MCF 10A (cell line): ENCODE results near the gene AHCY. TPM values are rescaled to one million over a fixed set of nuclear protein-coding genes. Genes with fewer than 3 reads are reported as not detected.

ENCODE experiments used
- BruUV-seq: library from RNA; stranded (reverse); fragments of 400-500 nt; replicated peaks from 2 replicates; lab custom pipeline; 2021; lab: Mats Ljungman, UMichigan
- CTCF ChIA-PET: fragments of 300-600 bp; sonication (Branson Sonifier 250); formaldehyde crosslinking; extraction: SDS; loops from one replicate; lab custom pipeline; 2021; ENCODE audit warnings: antibody characterized with exemption, inconsistent platforms; lab: Yijun Ruan, JAX
- POLR2A ChIA-PET: fragments of 300-600, 350-650 bp; sonication (Branson Sonifier 250); formaldehyde crosslinking; extraction: SDS; loops from one replicate; lab custom pipeline; 2020; ENCODE audit warnings: antibody characterized with exemption, inconsistent platforms; lab: Yijun Ruan, JAX
- DNase-seq: peaks from one replicate; pipeline ENCODE4 v3.0.0-alpha.2; 2018; ENCODE audit not compliant: unreplicated experiment
- H3K27ac Mint-ChIP-seq: one replicate; pipeline ENCODE4 v1.8.0; 2022; ENCODE audit warnings: mild to moderate bottlenecking, low read depth, mixed read lengths; ENCODE audit not compliant: unreplicated experiment
- H3K27me3 Mint-ChIP-seq: one replicate; pipeline ENCODE4 v1.8.0; 2022; ENCODE audit warnings: mixed read lengths; ENCODE audit not compliant: insufficient read depth, unreplicated experiment
- H3K36me3 Mint-ChIP-seq: one replicate; pipeline ENCODE4 v1.8.0; 2022; ENCODE audit warnings: mild to moderate bottlenecking, moderate library complexity, mixed read lengths; ENCODE audit not compliant: insufficient read depth, unreplicated experiment
- H3K4me1 Mint-ChIP-seq: one replicate; pipeline ENCODE4 v1.8.0; 2022; ENCODE audit warnings: mixed read lengths; ENCODE audit not compliant: insufficient read depth, unreplicated experiment
- H3K4me3 Mint-ChIP-seq: one replicate; pipeline ENCODE4 v1.8.0; 2022; ENCODE audit warnings: mild to moderate bottlenecking, moderate library complexity, mixed read lengths; ENCODE audit not compliant: unreplicated experiment
- H3K9me3 Mint-ChIP-seq: one replicate; pipeline ENCODE4 v1.8.0; 2022; ENCODE audit warnings: mixed read lengths; ENCODE audit not compliant: unreplicated experiment
- intact Hi-C: fragments of 100-400 bp; cut with micrococcal nuclease; formaldehyde crosslinking; loops from 2 replicates; pipeline ENCODE4 v1.14.1; 2022
- total RNA-seq: library from RNA; stranded (reverse); gene quantifications from 2 replicates; pipeline ENCODE4 v1.2.3, GENCODE V29; 2022
- TF ChIP-seq, protein P1 (sequence below): fragments of 200-600 bp; IDR thresholded peaks from one replicate; pipeline ENCODE4 v1.8.0; 2022; ENCODE audit warnings: antibody characterized with exemption, mild to moderate bottlenecking; ENCODE audit not compliant: unreplicated experiment

The AHCY gene
- total RNA-seq, 1 experiment from 2014 or later: 175 TPM

DNA sequence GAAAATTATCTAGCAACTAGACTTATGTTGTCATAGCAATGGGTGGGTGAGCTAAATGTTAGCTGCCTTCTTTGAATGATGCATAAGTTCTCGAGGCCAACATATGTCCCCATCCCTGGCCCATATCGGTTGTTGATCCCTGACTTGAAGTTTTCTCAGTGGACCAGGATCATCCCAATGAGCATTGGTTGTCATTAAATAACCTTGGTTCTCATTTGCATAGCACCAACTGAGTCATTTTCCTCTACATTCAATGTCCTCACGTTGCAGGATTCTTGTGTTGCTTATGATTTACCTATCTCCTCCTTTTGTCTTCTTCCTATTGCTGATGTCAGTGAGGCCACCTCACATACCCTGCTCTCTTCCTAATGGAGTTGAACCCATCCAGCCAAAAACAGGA is 12.1 kb upstream of the AHCY start:
- intact Hi-C loops: no loop called here
- Mint-ChIP-seq H3K27ac (no peak overlapping the region), H3K9me3 (no peaks in the 10 kb centered on the region), H3K4me1 (peaks cover 37% of the 10 kb centered on the region), H3K27me3 (no peaks in the 10 kb centered on the region), H3K36me3 (peaks cover 5% of the 10 kb centered on the region), H3K4me3 (no peak overlapping the region)
- CTCF ChIA-PET: interaction anchor here (0.6 to 5.7 kb wide), 9 partner anchors 12 to 928 kb away, joined by 3 to 58 read pairs (median 6); partner anchors contain the start of genes AHCY and ITCH
- BruUV-seq: no TSS peak
- POLR2A ChIA-PET: interaction anchor here (0.6 to 4.0 kb wide), 14 partner anchors 7 to 201 kb away, joined by 3 to 64 read pairs (median 7); partner anchors contain the start of genes AHCY, DYNLRB1 and ITCH
- TF ChIP-seq, protein P1, sequence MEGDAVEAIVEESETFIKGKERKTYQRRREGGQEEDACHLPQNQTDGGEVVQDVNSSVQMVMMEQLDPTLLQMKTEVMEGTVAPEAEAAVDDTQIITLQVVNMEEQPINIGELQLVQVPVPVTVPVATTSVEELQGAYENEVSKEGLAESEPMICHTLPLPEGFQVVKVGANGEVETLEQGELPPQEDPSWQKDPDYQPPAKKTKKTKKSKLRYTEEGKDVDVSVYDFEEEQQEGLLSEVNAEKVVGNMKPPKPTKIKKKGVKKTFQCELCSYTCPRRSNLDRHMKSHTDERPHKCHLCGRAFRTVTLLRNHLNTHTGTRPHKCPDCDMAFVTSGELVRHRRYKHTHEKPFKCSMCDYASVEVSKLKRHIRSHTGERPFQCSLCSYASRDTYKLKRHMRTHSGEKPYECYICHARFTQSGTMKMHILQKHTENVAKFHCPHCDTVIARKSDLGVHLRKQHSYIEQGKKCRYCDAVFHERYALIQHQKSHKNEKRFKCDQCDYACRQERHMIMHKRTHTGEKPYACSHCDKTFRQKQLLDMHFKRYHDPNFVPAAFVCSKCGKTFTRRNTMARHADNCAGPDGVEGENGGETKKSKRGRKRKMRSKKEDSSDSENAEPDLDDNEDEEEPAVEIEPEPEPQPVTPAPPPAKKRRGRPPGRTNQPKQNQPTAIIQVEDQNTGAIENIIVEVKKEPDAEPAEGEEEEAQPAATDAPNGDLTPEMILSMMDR: no peak
- no peak for DNase-seq

DNA sequence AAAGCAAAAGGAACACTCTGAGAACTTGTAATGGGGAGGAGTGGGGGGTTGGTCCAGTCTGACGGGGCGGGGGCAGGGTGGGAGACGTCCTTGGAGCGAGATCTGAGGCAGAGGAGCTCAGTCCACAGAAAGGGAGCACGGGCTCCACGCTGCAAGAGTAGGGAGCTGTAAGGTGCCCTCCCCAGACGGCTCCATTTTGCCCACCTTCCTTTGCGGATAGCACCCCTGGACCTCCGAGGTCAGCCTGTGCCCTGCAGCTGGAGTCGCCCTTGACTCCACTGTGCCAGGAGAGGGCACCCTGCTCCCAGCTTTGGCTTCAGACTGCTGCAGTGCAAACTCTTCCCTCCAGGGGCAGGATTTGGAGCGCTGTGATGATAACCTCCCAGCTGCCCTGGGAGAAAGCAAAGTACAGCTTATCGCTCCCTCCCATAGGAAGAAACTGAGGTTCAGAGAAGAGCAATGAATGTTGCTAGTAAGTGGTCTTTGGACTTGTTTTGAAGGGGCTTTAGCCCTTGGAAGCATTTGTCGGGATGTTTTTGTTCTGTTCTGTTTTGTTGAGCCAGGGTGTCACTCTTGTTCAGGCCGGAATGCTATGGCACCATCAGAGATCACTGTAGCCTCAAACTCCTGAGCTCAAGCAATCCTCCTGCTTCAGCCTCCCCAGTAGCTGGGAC is 9.5 kb upstream of the AHCY start:
- Mint-ChIP-seq H3K27me3 (no peaks in the 10 kb centered on the region), H3K27ac (no peak overlapping the region), H3K9me3 (no peaks in the 10 kb centered on the region), H3K4me3 (peak overlapping the region; percentile 35), H3K36me3 (peaks cover 5% of the 10 kb centered on the region), H3K4me1 (peaks cover 37% of the 10 kb centered on the region)
- POLR2A ChIA-PET: interaction anchor here (0.6 to 3.9 kb wide), 21 partner anchors 10 to 635 kb away, joined by 3 to 64 read pairs (median 5); partner anchors contain the start of genes AHCY, DYNLRB1 and ITCH
- BruUV-seq: no TSS peak
- CTCF ChIA-PET: interaction anchor here (0.5 to 5.7 kb wide), 105 partner anchors 8 to 854 kb away, joined by 3 to 58 read pairs (median 6); partner anchors contain the start of genes AHCY, DYNLRB1, ITCH and MAP1LC3A
- DNase-seq: peak; percentile 91
- TF ChIP-seq, protein P1: peak; percentile 100
- intact Hi-C loops: loop anchor here (1.0 to 5.0 kb wide), 7 partner anchors 50 to 456 kb away; partner anchors contain the start of gene ITCH

DNA sequence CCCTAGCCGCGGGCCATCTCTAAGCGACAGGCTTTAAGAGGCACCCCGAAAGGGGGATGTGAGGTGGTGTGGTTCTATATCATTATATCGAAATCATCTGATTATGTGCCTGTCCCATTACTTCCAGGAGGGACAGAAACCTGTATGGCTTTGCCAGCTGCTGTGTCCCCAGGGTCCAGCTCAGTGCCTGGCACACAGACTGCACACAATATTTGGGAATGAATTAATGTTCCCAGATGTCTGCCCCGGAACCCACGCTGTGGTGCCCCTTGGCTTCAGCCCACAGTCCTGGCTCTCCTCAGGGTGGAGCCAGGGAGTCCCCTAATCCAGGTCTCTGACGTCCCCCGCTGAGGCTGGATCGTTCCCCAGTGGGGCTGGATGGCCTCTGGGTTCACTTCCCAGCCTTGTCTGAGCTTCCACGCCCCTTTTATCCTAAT is 8.9 kb upstream of the AHCY start:
- Mint-ChIP-seq H3K27ac (no peak overlapping the region), H3K9me3 (no peaks in the 10 kb centered on the region), H3K36me3 (peaks cover 5% of the 10 kb centered on the region), H3K4me1 (peaks cover 37% of the 10 kb centered on the region), H3K27me3 (no peaks in the 10 kb centered on the region), H3K4me3 (no peak overlapping the region)
- intact Hi-C loops: loop anchor here (1.0 to 5.0 kb wide), 7 partner anchors 50 to 457 kb away; partner anchors contain the start of gene ITCH
- BruUV-seq: no TSS peak
- ChIA-PET POLR2A (interaction anchor here (0.6 to 3.9 kb wide), 19 partner anchors 9 to 636 kb away, joined by 3 to 64 read pairs (median 5); partner anchors contain the start of genes AHCY, DYNLRB1 and ITCH), CTCF (interaction anchor here (0.6 to 5.7 kb wide), 90 partner anchors 8 to 470 kb away, joined by 3 to 58 read pairs (median 8); partner anchors contain the start of genes AHCY, DYNLRB1, ITCH and MAP1LC3A)
- DNase-seq: no peak
- TF ChIP-seq, protein P1: no peak
